Immature natural killer cell (primary cell): ENCODE data around the gene SH3GLB1. TPM values are rescaled to one million over a fixed set of nuclear protein-coding genes. Genes with fewer than 3 reads are reported as not detected.
"Not testable (repeated sequence)": the region's sequence is repeated elsewhere in the genome, so short reads cannot be mapped to it uniquely, and the experiment has no call there.

Source experiments
- DNase-seq, 3 donors: peaks; one replicate each; pipeline ENCODE4 v3.0.0; 2022; ENCODE audit warnings: mixed read lengths in 1 of 3
- H3K27ac Mint-ChIP-seq, 6 donors: one replicate each; pipeline ENCODE4 v1.8.0; 2020; ENCODE audit warnings: mixed read lengths in 6 of 6, mild to moderate bottlenecking in 5 of 6, inconsistent platforms in 4 of 6, moderate library complexity in 3 of 6
- H3K27me3 Mint-ChIP-seq, 3 donors: one replicate each; pipeline ENCODE4 v1.8.0; 2020 to 2021; ENCODE audit warnings: low read depth in 3 of 3, mild to moderate bottlenecking in 3 of 3, mixed read lengths in 3 of 3, moderate library complexity in 3 of 3, inconsistent platforms in 1 of 3
- H3K36me3 Mint-ChIP-seq, 3 donors: one replicate each; pipeline ENCODE4 v1.8.0; 2020; ENCODE audit warnings: mixed read lengths in 3 of 3, inconsistent platforms in 2 of 3, mild to moderate bottlenecking in 2 of 3
- H3K4me1 Mint-ChIP-seq, 2 donors: one replicate each; pipeline ENCODE4 v1.8.0; 2020; ENCODE audit warnings: inconsistent platforms in 2 of 2, mild to moderate bottlenecking in 2 of 2, mixed read lengths in 2 of 2, moderate library complexity in 1 of 2
- H3K4me3 Mint-ChIP-seq, 5 donors: one replicate each; pipeline ENCODE4 v1.8.0; 2020; ENCODE audit warnings: mild to moderate bottlenecking in 5 of 5, mixed read lengths in 5 of 5, inconsistent platforms in 3 of 5, moderate library complexity in 3 of 5
- H3K9me3 Mint-ChIP-seq, 6 donors: one replicate each; pipeline ENCODE4 v1.8.0; 2020; ENCODE audit warnings: mild to moderate bottlenecking in 6 of 6, mixed read lengths in 6 of 6, inconsistent platforms in 4 of 6, moderate library complexity in 3 of 6
- polyA plus RNA-seq, 3 donors: library from polyadenylated mRNA; unstranded; fragments of 300-500 nt; fragmentation: Illumina TruSeq; gene quantifications; one replicate each; pipeline ENCODE4 v1.2.3, GENCODE V29; 2021

SH3GLB1 gene
- polyA plus RNA-seq: 10 to 100 TPM; 75.3 to 92.6 (median 86.4) TPM

- DNase-seq: peak; percentile 91 to 94 (median 92)
- H3K27ac Mint-ChIP-seq: peak within 1 kb of the TSS; percentile 97 to 100 (median 99)
- H3K4me3 Mint-ChIP-seq: peak within 1 kb of the TSS; percentile 98 to 100 (median 100)
- H3K36me3 Mint-ChIP-seq: peaks cover 0 to 6% (median 6%) of the 10 kb centered on the region in 3 donors
- H3K9me3 Mint-ChIP-seq: no peaks in the 10 kb centered on the region
- H3K4me1 Mint-ChIP-seq: peaks cover 50 to 72% of the 10 kb centered on the region in 2 donors
- H3K27me3 Mint-ChIP-seq: peaks cover 7 to 16% (median 12%) of the 10 kb centered on the region in 3 donors
These were observed at the start of gene SH3GLB1 for GRCh38 chr1:86704458-86704971. Gene SH3GLB1 (plus strand): TSS chr1:86704576. CDS start chr1:86704900, 324 bp downstream.

- not testable (repeated sequence) for H3K36me3 Mint-ChIP-seq, H3K27ac Mint-ChIP-seq, H3K4me1 Mint-ChIP-seq, H3K9me3 Mint-ChIP-seq, DNase-seq, H3K27me3 Mint-ChIP-seq, H3K4me3 Mint-ChIP-seq
These were observed 46.0 kb upstream of the SH3GLB1 start for GRCh38 chr1:86658381-86658780.

- no peak for DNase-seq
- no peak overlapping the region for H3K27ac Mint-ChIP-seq
- H3K36me3 Mint-ChIP-seq: peaks cover 0 to 3% (median 0%) of the 10 kb centered on the region in 3 donors
- H3K9me3 Mint-ChIP-seq: peaks cover 0 to 3% (median 0%) of the 10 kb centered on the region in 6 donors
- H3K4me1 Mint-ChIP-seq: no peaks in the 10 kb centered on the region
- H3K27me3 Mint-ChIP-seq: peaks cover 6 to 16% (median 6%) of the 10 kb centered on the region in 3 donors
- no peak overlapping the region for H3K4me3 Mint-ChIP-seq
These were observed 38.0 kb upstream of the SH3GLB1 start for GRCh38 chr1:86666368-86666767.

- H3K4me3 Mint-ChIP-seq: no peak overlapping the region
- no peaks in the 10 kb centered on the region for H3K4me1 Mint-ChIP-seq
- no peaks in the 10 kb centered on the region for H3K27me3 Mint-ChIP-seq
- DNase-seq: peak in 2 of 3 donors; percentile 21 to 28
- H3K9me3 Mint-ChIP-seq: no peaks in the 10 kb centered on the region
- H3K27ac Mint-ChIP-seq: no peak overlapping the region
- H3K36me3 Mint-ChIP-seq: no peaks in the 10 kb centered on the region
These were observed 16.8 kb upstream of the SH3GLB1 start for GRCh38 chr1:86687595-86687994.

- Mint-ChIP-seq H3K4me1 (no peaks in the 10 kb centered on the region), H3K27ac (no peak overlapping the region), H3K27me3 (no peaks in the 10 kb centered on the region), H3K4me3 (no peak overlapping the region), H3K9me3 (no peaks in the 10 kb centered on the region), H3K36me3 (peaks cover 0 to 3% (median 0%) of the 10 kb centered on the region in 3 donors)
- DNase-seq: no peak
These were observed 11.7 kb upstream of the SH3GLB1 start for GRCh38 chr1:86692641-86693040.

GRCh38 chr1:86695400-86695799 lies 9.0 kb upstream of the SH3GLB1 start:
- H3K27me3 Mint-ChIP-seq: no peaks in the 10 kb centered on the region
- no peaks in the 10 kb centered on the region for H3K9me3 Mint-ChIP-seq
- peaks cover 0 to 3% (median 0%) of the 10 kb centered on the region in 3 donors for H3K36me3 Mint-ChIP-seq
- no peak overlapping the region for H3K27ac Mint-ChIP-seq
- DNase-seq: no peak
- no peaks in the 10 kb centered on the region for H3K4me1 Mint-ChIP-seq
- no peak overlapping the region for H3K4me3 Mint-ChIP-seq

GRCh38 chr1:86696522-86696921 lies 7.9 kb upstream of the SH3GLB1 start:
- no peaks in the 10 kb centered on the region for H3K27me3 Mint-ChIP-seq
- peaks cover 0 to 3% (median 0%) of the 10 kb centered on the region in 3 donors for H3K36me3 Mint-ChIP-seq
- H3K4me3 Mint-ChIP-seq: no peak overlapping the region
- DNase-seq: no peak
- H3K27ac Mint-ChIP-seq: no peak overlapping the region
- no peaks in the 10 kb centered on the region for H3K9me3 Mint-ChIP-seq
- peaks cover 0 to 2% of the 10 kb centered on the region in 2 donors for H3K4me1 Mint-ChIP-seq

GRCh38 chr1:86699186-86699585 lies 5.2 kb upstream of the SH3GLB1 start:
- Mint-ChIP-seq H3K27ac (no peak overlapping the region), H3K4me1 (peaks cover 16 to 28% of the 10 kb centered on the region in 2 donors), H3K9me3 (no peaks in the 10 kb centered on the region)

GRCh38 chr1:86701731-86702130 lies 2.6 kb upstream of the SH3GLB1 start:
- Mint-ChIP-seq H3K9me3 (no peaks in the 10 kb centered on the region), H3K27ac (peak overlapping the region in 2 of 6 donors; percentile 32 to 97), H3K36me3 (peaks cover 0 to 3% (median 0%) of the 10 kb centered on the region in 3 donors), H3K4me3 (peak overlapping the region in 2 of 5 donors; percentile 33 to 96), H3K27me3 (peaks cover 7 to 13% (median 12%) of the 10 kb centered on the region in 3 donors), H3K4me1 (peaks cover 30 to 44% of the 10 kb centered on the region in 2 donors)
- DNase-seq: no peak

More at GRCh38 chr1:86699186-86699585, 5.2 kb upstream of the SH3GLB1 start:
- Mint-ChIP-seq H3K4me3 (no peak overlapping the region), H3K36me3 (peaks cover 0 to 3% (median 0%) of the 10 kb centered on the region in 3 donors), H3K27me3 (peaks cover 2 to 4% (median 2%) of the 10 kb centered on the region in 3 donors)
- DNase-seq: no peak

- H3K9me3 Mint-ChIP-seq, DNase-seq, H3K36me3 Mint-ChIP-seq: not testable (repeated sequence)
- Mint-ChIP-seq H3K4me3 (peak overlapping the region; percentile 90 to 100 (median 96)), H3K4me1 (peaks cover 42 to 57% of the 10 kb centered on the region in 2 donors), H3K27ac (peak overlapping the region; percentile 97 to 99 (median 98)), H3K27me3 (peaks cover 7 to 16% (median 12%) of the 10 kb centered on the region in 3 donors)
These were observed 1.4 kb upstream of the SH3GLB1 start for GRCh38 chr1:86702954-86703494.

- no peak for DNase-seq
- peaks cover 43 to 66% of the 10 kb centered on the region in 2 donors for H3K4me1 Mint-ChIP-seq
- H3K36me3 Mint-ChIP-seq: peaks cover 0 to 6% (median 6%) of the 10 kb centered on the region in 3 donors
- peak overlapping the region; percentile 97 to 99 (median 98) for H3K27ac Mint-ChIP-seq
- H3K4me3 Mint-ChIP-seq: peak overlapping the region; percentile 90 to 100 (median 96)
- no peaks in the 10 kb centered on the region for H3K9me3 Mint-ChIP-seq
- H3K27me3 Mint-ChIP-seq: peaks cover 7 to 16% (median 12%) of the 10 kb centered on the region in 3 donors
These were observed 499 bp upstream of the SH3GLB1 start for GRCh38 chr1:86703696-86704457.

GRCh38 chr1:86704972-86705664 lies 742 bp downstream of the SH3GLB1 start:
- no peaks in the 10 kb centered on the region for H3K9me3 Mint-ChIP-seq
- H3K27me3 Mint-ChIP-seq: peaks cover 7 to 16% (median 12%) of the 10 kb centered on the region in 3 donors
- peak; percentile 72 to 80 (median 79) for DNase-seq
- H3K4me3 Mint-ChIP-seq: peak overlapping the region; percentile 98 to 100 (median 100)
- H3K27ac Mint-ChIP-seq: peak overlapping the region; percentile 97 to 100 (median 99)
- H3K4me1 Mint-ChIP-seq: peaks cover 52 to 77% of the 10 kb centered on the region in 2 donors
- H3K36me3 Mint-ChIP-seq: peaks cover 0 to 6% (median 6%) of the 10 kb centered on the region in 3 donors

GRCh38 chr1:86705665-86705985 lies 1.2 kb downstream of the SH3GLB1 start:
- Mint-ChIP-seq H3K9me3 (no peaks in the 10 kb centered on the region), H3K36me3 (peaks cover 0 to 6% (median 6%) of the 10 kb centered on the region in 3 donors), H3K4me1 (peaks cover 54 to 81% of the 10 kb centered on the region in 2 donors), H3K4me3 (peak overlapping the region; percentile 98 to 100 (median 100)), H3K27me3 (peaks cover 7 to 16% (median 12%) of the 10 kb centered on the region in 3 donors), H3K27ac (peak overlapping the region; percentile 97 to 100 (median 99))
- no peak for DNase-seq
